ENCODE data around the gene GPC3.

GPC3 gene

GRCh38 chrX:133516686-133517085 is 468.7 kb downstream of the GPC3 start:
- POLR2A ChIA-PET, result no interaction called here
- TF ChIP-seq TARDBP (IDR thresholded peaks at IDR 0.05) (no peak), PKNOX1 (IDR thresholded peaks at IDR 0.05) (no peak), NFRKB (IDR thresholded peaks at IDR 0.05) (no peak), ARNT (IDR thresholded peaks at IDR 0.05) (no peak), ELF4 (IDR thresholded peaks at IDR 0.05) (no peak), FOXK2 (IDR thresholded peaks at IDR 0.05) (no peak), BHLHE40 (IDR thresholded peaks at IDR 0.05; ENCODE audit: borderline replicate concordance) (no peak), SP1 (IDR thresholded peaks at IDR 0.05) (no peak), CTBP1 (IDR thresholded peaks at IDR 0.05; ENCODE audit: borderline replicate concordance) (no peak), HDGF (IDR thresholded peaks at IDR 0.05; ENCODE audit: borderline replicate concordance) (no peak), LEF1 (IDR thresholded peaks at IDR 0.05; ENCODE audit: borderline replicate concordance) (no peak), FOXA1 (IDR thresholded peaks at IDR 0.05) (no peak), ZNF384 (IDR thresholded peaks at IDR 0.05) (no peak), L3MBTL2 (conservative IDR thresholded peaks at IDR 0.05) (no peak), SUZ12 (IDR thresholded peaks at IDR 0.05) (no peak)
- CTCF ChIA-PET, result no interaction called here
- DNase-seq (ENCODE audit: extremely low spot score), result no peak

GRCh38 chrX:133514486-133514885 is 470.9 kb downstream of the GPC3 start:
- DNase-seq (ENCODE audit: extremely low spot score), result no peak
- no peak for TF ChIP-seq ZNF384 (IDR thresholded peaks at IDR 0.05)
- TF ChIP-seq LEF1 (IDR thresholded peaks at IDR 0.05; ENCODE audit: borderline replicate concordance), result no peak
- no peak for TF ChIP-seq CTBP1 (IDR thresholded peaks at IDR 0.05; ENCODE audit: borderline replicate concordance)
- no peak for TF ChIP-seq FOXA1 (IDR thresholded peaks at IDR 0.05)
- TF ChIP-seq ARNT (IDR thresholded peaks at IDR 0.05), result no peak
- CTCF ChIA-PET, result no interaction called here
- POLR2A ChIA-PET, result no interaction called here

- ChIA-PET POLR2A (no interaction called here), CTCF (interaction anchor here (0.5 kb wide), 1 partner anchor 189 kb away, joined by 3 read pairs; no protein-coding TSS in a partner anchor)
- DNase-seq (ENCODE audit: extremely low spot score), result no peak
- TF ChIP-seq L3MBTL2 (conservative IDR thresholded peaks at IDR 0.05) (no peak), LEF1 (IDR thresholded peaks at IDR 0.05; ENCODE audit: borderline replicate concordance) (no peak), FOXK2 (IDR thresholded peaks at IDR 0.05) (no peak), ELF4 (IDR thresholded peaks at IDR 0.05) (no peak), ARNT (IDR thresholded peaks at IDR 0.05) (no peak), FOXA1 (IDR thresholded peaks at IDR 0.05) (no peak), NFRKB (IDR thresholded peaks at IDR 0.05) (no peak), ZNF384 (IDR thresholded peaks at IDR 0.05) (no peak), PKNOX1 (IDR thresholded peaks at IDR 0.05) (no peak), SUZ12 (IDR thresholded peaks at IDR 0.05) (no peak), HDGF (IDR thresholded peaks at IDR 0.05; ENCODE audit: borderline replicate concordance) (no peak), CTBP1 (IDR thresholded peaks at IDR 0.05; ENCODE audit: borderline replicate concordance) (no peak), FOXM1 (IDR thresholded peaks at IDR 0.05; ENCODE audit: borderline replicate concordance) (no peak), SP1 (IDR thresholded peaks at IDR 0.05) (no peak), TARDBP (IDR thresholded peaks at IDR 0.05) (no peak), BHLHE40 (IDR thresholded peaks at IDR 0.05; ENCODE audit: borderline replicate concordance) (no peak)
These were observed 472.3 kb downstream of the GPC3 start for GRCh38 chrX:133513123-133513522.

DNA sequence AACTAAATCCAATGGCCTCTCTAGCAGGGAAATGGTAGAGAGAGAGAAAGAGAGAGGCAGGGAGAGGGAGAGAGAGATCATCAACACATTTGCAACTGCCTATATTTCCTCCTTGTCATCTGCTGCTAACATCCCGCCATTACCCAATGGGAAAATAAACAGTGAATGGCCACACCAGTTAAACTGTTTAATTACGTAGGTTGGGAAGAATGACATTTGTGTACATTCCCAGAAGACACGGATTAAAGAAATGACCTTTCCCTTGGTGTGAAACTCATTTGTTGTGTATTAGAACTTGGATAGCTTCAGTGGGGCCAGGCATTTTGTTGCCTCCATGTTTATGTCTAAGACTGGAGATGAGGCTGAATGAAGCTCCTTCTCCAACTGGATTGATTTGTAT is 474.4 kb downstream of the GPC3 start:
- ChIA-PET CTCF (no interaction called here), POLR2A (no interaction called here)
- no peak for DNase-seq (ENCODE audit: extremely low spot score)
- TF ChIP-seq LEF1 (IDR thresholded peaks at IDR 0.05; ENCODE audit: borderline replicate concordance) (no peak), SP1 (IDR thresholded peaks at IDR 0.05) (no peak), BHLHE40 (IDR thresholded peaks at IDR 0.05; ENCODE audit: borderline replicate concordance) (no peak), L3MBTL2 (conservative IDR thresholded peaks at IDR 0.05) (no peak), PKNOX1 (IDR thresholded peaks at IDR 0.05) (no peak), TARDBP (IDR thresholded peaks at IDR 0.05) (no peak), HDGF (IDR thresholded peaks at IDR 0.05; ENCODE audit: borderline replicate concordance) (no peak), NFRKB (IDR thresholded peaks at IDR 0.05) (no peak), ZNF384 (IDR thresholded peaks at IDR 0.05) (no peak), FOXM1 (IDR thresholded peaks at IDR 0.05; ENCODE audit: borderline replicate concordance) (no peak), FOXK2 (IDR thresholded peaks at IDR 0.05) (no peak), CTBP1 (IDR thresholded peaks at IDR 0.05; ENCODE audit: borderline replicate concordance) (no peak), FOXA1 (IDR thresholded peaks at IDR 0.05) (no peak), ELF4 (IDR thresholded peaks at IDR 0.05) (no peak), SUZ12 (IDR thresholded peaks at IDR 0.05) (no peak), ARNT (IDR thresholded peaks at IDR 0.05) (no peak)

DNA sequence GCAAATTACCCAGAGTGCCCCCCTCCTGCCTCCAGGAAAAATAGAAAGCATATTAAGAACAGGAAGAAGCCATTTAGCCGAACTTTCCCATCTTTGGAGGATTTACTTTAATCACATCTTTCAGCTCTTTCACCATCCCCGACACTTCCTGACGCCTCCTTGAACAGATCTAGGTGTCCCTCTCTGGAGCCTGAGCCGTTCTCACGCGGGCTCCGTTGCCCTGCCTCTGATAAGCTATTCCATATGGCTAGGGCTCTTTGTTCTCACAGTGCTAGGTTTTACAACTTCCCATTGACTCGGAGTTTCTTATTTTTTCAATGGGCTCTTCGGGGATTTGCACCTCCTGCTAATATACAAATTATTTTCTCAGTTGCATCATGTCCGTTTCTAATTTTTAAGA is 488.0 kb downstream of the GPC3 start:
- POLR2A ChIA-PET, result no interaction called here
- no peak for DNase-seq (ENCODE audit: extremely low spot score)
- CTCF ChIA-PET, result no interaction called here
- no peak for TF ChIP-seq TARDBP (IDR thresholded peaks at IDR 0.05)
- no peak for TF ChIP-seq SUZ12 (IDR thresholded peaks at IDR 0.05)
- no peak for TF ChIP-seq PKNOX1 (IDR thresholded peaks at IDR 0.05)
- TF ChIP-seq ARNT (IDR thresholded peaks at IDR 0.05), result no peak
- no peak for TF ChIP-seq L3MBTL2 (conservative IDR thresholded peaks at IDR 0.05)
- TF ChIP-seq ELF4 (IDR thresholded peaks at IDR 0.05), result no peak
- no peak for TF ChIP-seq NFRKB (IDR thresholded peaks at IDR 0.05)
- no peak for TF ChIP-seq FOXA1 (IDR thresholded peaks at IDR 0.05)
- no peak for TF ChIP-seq SP1 (IDR thresholded peaks at IDR 0.05)
- no peak for TF ChIP-seq FOXK2 (IDR thresholded peaks at IDR 0.05)
- TF ChIP-seq LEF1 (IDR thresholded peaks at IDR 0.05; ENCODE audit: borderline replicate concordance), result no peak
- no peak for TF ChIP-seq FOXM1 (IDR thresholded peaks at IDR 0.05; ENCODE audit: borderline replicate concordance)
- TF ChIP-seq CTBP1 (IDR thresholded peaks at IDR 0.05; ENCODE audit: borderline replicate concordance), result no peak
- TF ChIP-seq HDGF (IDR thresholded peaks at IDR 0.05; ENCODE audit: borderline replicate concordance), result no peak
- TF ChIP-seq BHLHE40 (IDR thresholded peaks at IDR 0.05; ENCODE audit: borderline replicate concordance), result no peak
- TF ChIP-seq ZNF384 (IDR thresholded peaks at IDR 0.05), result no peak

Data from HEK293T (cell line).